Stimulated activated CD4-positive, alpha-beta T cell treated with anti-CD3 and anti-CD28 coated beads, Interleukin-1b, Interleukin-23, amount 100 ng/mL, for 24 hours (primary cell): ENCODE measurements around the gene RAD1.

Experiments
- DNase-seq, 4 experiments: peaks; one replicate each; pipeline ENCODE4 v3.0.0-alpha.2; 2020; ENCODE audit warnings: low read depth in 4 of 4, low spot score in 1 of 4

The RAD1 gene

GRCh38 chr5:34916518-34916917, 1.2 kb upstream of the RAD1 start:
- DNase-seq: no peak

GRCh38 chr5:34915856-34916192, 520 bp upstream of the RAD1 start:
- DNase-seq: no peak

GRCh38 chr5:34914671-34915138, 599 bp downstream of the RAD1 start:
- peak in 1 of 4 experiments; percentile 10 for DNase-seq

- no peak for DNase-seq
Observed at GRCh38 chr5:34913072-34913471, 2.2 kb downstream of the RAD1 start.

- DNase-seq: no peak
Observed at GRCh38 chr5:34905564-34905963, 9.7 kb downstream of the RAD1 start.

- DNase-seq: no peak
Observed at GRCh38 chr5:34903260-34903659, 12.0 kb downstream of the RAD1 start.

GRCh38 chr5:34900652-34901051, 14.7 kb downstream of the RAD1 start:
- DNase-seq: no peak

- DNase-seq: no peak
Observed at GRCh38 chr5:34899066-34899465, 16.2 kb downstream of the RAD1 start.

- DNase-seq: peak in 3 of 4 experiments; percentile 32 to 34 (median 34)
Observed at GRCh38 chr5:34898258-34898895, 16.9 kb downstream of the RAD1 start.

- DNase-seq: no peak
Observed at GRCh38 chr5:34897646-34898045, 17.7 kb downstream of the RAD1 start.

- no peak for DNase-seq
Observed at GRCh38 chr5:34895641-34896419, 19.5 kb downstream of the RAD1 start.

GRCh38 chr5:34894716-34895115, 20.6 kb downstream of the RAD1 start:
- DNase-seq: no peak

GRCh38 chr5:34892414-34892813, 22.9 kb downstream of the RAD1 start:
- DNase-seq: no peak

- DNase-seq: no peak
Observed at GRCh38 chr5:34891981-34892380, 23.3 kb downstream of the RAD1 start.

- no peak for DNase-seq
Observed at GRCh38 chr5:34889394-34889793, 25.9 kb downstream of the RAD1 start.

GRCh38 chr5:34886392-34887119, 28.7 kb downstream of the RAD1 start:
- no peak for DNase-seq

GRCh38 chr5:34881246-34881645, 34.1 kb downstream of the RAD1 start:
- DNase-seq: no peak

- DNase-seq: no peak
Observed at GRCh38 chr5:34876275-34876674, 39.0 kb downstream of the RAD1 start.

- no peak for DNase-seq
Observed at GRCh38 chr5:34870382-34870781, 44.9 kb downstream of the RAD1 start.

- DNase-seq: no peak
Observed at GRCh38 chr5:34869256-34869655, 46.0 kb downstream of the RAD1 start.

- no peak for DNase-seq
Observed at GRCh38 chr5:34868791-34869190, 46.5 kb downstream of the RAD1 start.

- no peak for DNase-seq
Observed at GRCh38 chr5:34867660-34868059, 47.6 kb downstream of the RAD1 start.
